Osteoblast (primary cell): ENCODE data around the gene SEC24B. TPM values are rescaled to one million over a fixed set of nuclear protein-coding genes. Genes with fewer than 3 reads are reported as not detected.

Experiments used
- DNase-seq: peaks from one replicate; pipeline ENCODE4 v3.0.0; 2011; ENCODE audit warnings: low spot score, mixed read lengths; ENCODE audit not compliant: insufficient read length; ENCODE audit errors: missing footprints
- H2AFZ ChIP-seq: 2 replicates; pipeline ENCODE4 v1.6.0; 2011; ENCODE audit warnings: mild to moderate bottlenecking, low read length
- H3K27ac ChIP-seq: 2 replicates; pipeline ENCODE4 v1.5.1; 2011; ENCODE audit warnings: mild to moderate bottlenecking, low read depth, low read length, moderate library complexity
- H3K27me3 ChIP-seq: 2 replicates; pipeline ENCODE4 v1.6.0; 2012; ENCODE audit warnings: mild to moderate bottlenecking, control low read depth, inconsistent platforms, low read length, moderate library complexity; ENCODE audit not compliant: insufficient read depth
- H3K36me3 ChIP-seq: 2 replicates; pipeline ENCODE4 v1.5.1; 2011; ENCODE audit warnings: mild to moderate bottlenecking, low read length, control low read depth, moderate library complexity; ENCODE audit not compliant: insufficient read depth
- H3K4me1 ChIP-seq: 2 replicates; pipeline ENCODE4 v1.5.1; 2011; ENCODE audit warnings: mild to moderate bottlenecking, low read length, control low read depth, moderate library complexity; ENCODE audit not compliant: insufficient read depth
- H3K4me2 ChIP-seq: 2 replicates; pipeline ENCODE4 v1.6.0; 2011; ENCODE audit warnings: mild to moderate bottlenecking, low read length; ENCODE audit not compliant: insufficient read depth
- H3K4me3 ChIP-seq: fragments of 200-600 bp; sonication (generic); 3 replicates; pipeline ENCODE4 v1.5.1; 2012; ENCODE audit warnings: mild to moderate bottlenecking, low read length, inconsistent platforms; ENCODE audit not compliant: insufficient read depth
- H3K79me2 ChIP-seq: 2 replicates; pipeline ENCODE4 v1.6.0; 2012; ENCODE audit warnings: mild to moderate bottlenecking, low read length, control low read depth, inconsistent platforms; ENCODE audit not compliant: insufficient read depth
- H3K9me3 ChIP-seq: 2 replicates; pipeline ENCODE4 v1.5.1; 2011; ENCODE audit warnings: low read depth, low read length, control low read depth
- H4K20me1 ChIP-seq: 2 replicates; pipeline ENCODE4 v1.6.0; 2012; ENCODE audit warnings: mild to moderate bottlenecking, low read length, control low read depth; ENCODE audit not compliant: insufficient read depth
- total RNA-seq: library from RNA; depleted of rRNA; stranded (reverse); fragments of >200 nt; gene quantifications from 2 replicates; pipeline ENCODE4 v1.2.3, GENCODE V29; 2012
- TF ChIP-seq, protein P1 (sequence below): IDR thresholded peaks from 2 replicates; pipeline ENCODE4 v1.5.1; 2011; ENCODE audit warnings: mild to moderate bottlenecking, low read depth, low read length, moderate library complexity; ENCODE audit errors: extremely low read depth

SEC24B gene
- total RNA-seq, 1 donor: 18.1 TPM

DNA sequence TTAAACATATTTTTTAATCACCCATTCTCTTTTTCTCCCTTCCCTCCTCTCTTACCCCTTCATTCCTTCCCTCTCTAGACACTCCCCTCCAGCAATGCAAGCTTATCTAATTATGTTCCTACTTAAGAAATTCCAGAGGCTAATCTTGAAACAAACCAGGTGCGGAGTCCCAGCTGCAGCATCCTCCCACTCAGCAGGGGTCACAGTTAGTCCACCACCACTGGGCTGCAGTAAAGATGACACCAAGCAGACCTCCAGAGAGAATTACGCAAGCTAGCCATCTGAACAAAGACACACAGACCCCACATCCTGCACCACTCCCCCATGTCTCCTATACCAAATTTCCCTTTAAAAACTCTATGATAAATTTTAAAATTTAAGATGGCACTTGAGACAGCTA is 13.9 kb upstream of the SEC24B start:
- H3K9me3 ChIP-seq: no peaks in the 10 kb centered on the region
- no peak overlapping the region for H3K27ac ChIP-seq
- H3K79me2 ChIP-seq: no peaks in the 10 kb centered on the region
- TF ChIP-seq, protein P1, sequence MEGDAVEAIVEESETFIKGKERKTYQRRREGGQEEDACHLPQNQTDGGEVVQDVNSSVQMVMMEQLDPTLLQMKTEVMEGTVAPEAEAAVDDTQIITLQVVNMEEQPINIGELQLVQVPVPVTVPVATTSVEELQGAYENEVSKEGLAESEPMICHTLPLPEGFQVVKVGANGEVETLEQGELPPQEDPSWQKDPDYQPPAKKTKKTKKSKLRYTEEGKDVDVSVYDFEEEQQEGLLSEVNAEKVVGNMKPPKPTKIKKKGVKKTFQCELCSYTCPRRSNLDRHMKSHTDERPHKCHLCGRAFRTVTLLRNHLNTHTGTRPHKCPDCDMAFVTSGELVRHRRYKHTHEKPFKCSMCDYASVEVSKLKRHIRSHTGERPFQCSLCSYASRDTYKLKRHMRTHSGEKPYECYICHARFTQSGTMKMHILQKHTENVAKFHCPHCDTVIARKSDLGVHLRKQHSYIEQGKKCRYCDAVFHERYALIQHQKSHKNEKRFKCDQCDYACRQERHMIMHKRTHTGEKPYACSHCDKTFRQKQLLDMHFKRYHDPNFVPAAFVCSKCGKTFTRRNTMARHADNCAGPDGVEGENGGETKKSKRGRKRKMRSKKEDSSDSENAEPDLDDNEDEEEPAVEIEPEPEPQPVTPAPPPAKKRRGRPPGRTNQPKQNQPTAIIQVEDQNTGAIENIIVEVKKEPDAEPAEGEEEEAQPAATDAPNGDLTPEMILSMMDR: no peak
- H3K27me3 ChIP-seq: no peaks in the 10 kb centered on the region
- no peaks in the 10 kb centered on the region for H4K20me1 ChIP-seq
- H3K4me1 ChIP-seq: no peaks in the 10 kb centered on the region
- no peaks in the 10 kb centered on the region for H3K36me3 ChIP-seq
- DNase-seq: no peak
- H2AFZ ChIP-seq: no peak overlapping the region
- no peak overlapping the region for H3K4me2 ChIP-seq
- H3K4me3 ChIP-seq: no peak overlapping the region

DNA sequence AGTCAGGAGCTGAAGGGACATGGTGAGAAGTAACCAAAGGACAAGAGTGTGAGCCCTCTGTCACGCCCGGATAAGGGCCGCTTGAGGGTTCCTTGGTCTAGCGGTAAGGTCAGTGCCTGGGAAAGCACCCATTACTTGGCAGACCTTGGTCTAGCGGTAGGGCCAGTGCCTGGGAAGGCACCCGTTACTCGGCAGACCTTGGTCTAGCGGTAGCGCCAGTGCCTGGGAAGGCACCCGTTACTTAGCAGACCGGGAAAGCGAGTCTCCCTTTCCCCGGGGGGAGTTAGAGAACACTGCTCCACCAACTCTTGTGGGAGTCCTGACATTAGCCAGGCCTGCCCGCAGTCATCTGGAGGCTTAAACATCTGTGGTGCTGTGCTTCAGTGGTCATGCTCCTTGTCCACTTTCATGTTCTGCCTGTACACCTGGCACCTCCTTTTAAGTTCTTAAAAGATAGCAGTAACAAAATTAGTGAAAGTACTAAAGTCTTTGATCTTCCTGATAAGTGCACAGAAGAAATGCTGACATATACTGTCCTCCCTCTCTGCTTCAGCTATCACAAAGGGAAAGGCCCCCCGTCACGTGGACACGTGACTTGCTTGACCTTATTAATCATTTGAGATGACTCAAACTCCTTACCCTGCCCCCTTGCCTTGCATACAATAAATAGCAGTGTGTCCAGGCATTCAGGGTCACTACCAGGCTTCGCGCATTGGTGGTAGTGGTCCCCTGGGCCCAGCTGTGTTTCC is 9.3 kb upstream of the SEC24B start:
- Histone ChIP-seq H3K4me3 (no peak overlapping the region), H3K27me3 (no peaks in the 10 kb centered on the region), H2AFZ (no peak overlapping the region), H3K9me3 (no peaks in the 10 kb centered on the region), H3K36me3 (no peaks in the 10 kb centered on the region), H3K27ac (no peak overlapping the region), H3K4me2 (no peak overlapping the region), H3K4me1 (no peaks in the 10 kb centered on the region), H3K79me2 (no peaks in the 10 kb centered on the region), H4K20me1 (no peaks in the 10 kb centered on the region)
- no peak for DNase-seq
- TF ChIP-seq, protein P1: no peak

DNA sequence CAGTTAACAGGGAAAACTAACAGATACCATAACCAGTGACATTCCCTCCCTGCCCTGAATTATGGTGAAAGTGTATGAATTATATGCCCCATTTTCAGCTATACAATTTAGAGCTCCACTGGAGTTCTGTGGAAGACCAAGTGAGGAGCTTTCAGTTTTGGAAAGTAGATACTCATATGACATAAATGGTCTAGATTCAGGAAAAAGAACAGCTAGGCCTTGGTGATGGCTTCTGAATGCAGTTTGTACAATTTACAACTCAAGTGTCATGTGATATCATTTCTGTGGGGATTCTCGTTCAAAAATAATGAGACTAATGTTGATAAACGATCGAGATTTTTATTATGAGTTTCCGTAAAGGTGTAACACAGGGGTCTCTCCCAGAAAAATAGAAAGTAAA is 8.2 kb upstream of the SEC24B start:
- Histone ChIP-seq H3K4me2 (no peak overlapping the region), H4K20me1 (no peaks in the 10 kb centered on the region), H3K4me1 (no peaks in the 10 kb centered on the region), H3K27ac (no peak overlapping the region), H3K4me3 (no peak overlapping the region), H3K27me3 (no peaks in the 10 kb centered on the region), H3K79me2 (no peaks in the 10 kb centered on the region), H2AFZ (no peak overlapping the region), H3K36me3 (no peaks in the 10 kb centered on the region), H3K9me3 (no peaks in the 10 kb centered on the region)
- no peak for DNase-seq
- TF ChIP-seq, protein P1: no peak

DNA sequence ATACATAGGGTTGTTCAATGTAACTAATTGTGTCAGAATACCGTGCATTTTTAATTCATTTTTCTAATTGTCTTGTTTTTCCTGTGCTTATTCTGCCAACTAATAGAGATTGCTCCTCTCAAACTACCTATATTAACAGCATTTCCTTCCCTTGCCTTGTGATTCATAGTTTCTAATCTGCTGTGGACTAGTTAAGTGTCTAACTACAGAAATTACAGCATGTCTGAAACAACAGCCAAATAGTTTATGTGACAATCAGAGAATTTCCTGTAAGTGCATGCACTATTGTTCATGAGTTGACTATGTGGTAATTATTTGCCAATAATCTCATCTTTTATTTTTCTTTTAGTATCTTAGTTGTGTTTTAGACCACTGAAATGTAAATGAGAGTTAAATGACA is 4.1 kb upstream of the SEC24B start:
- no peak overlapping the region for H3K4me2 ChIP-seq
- no peaks in the 10 kb centered on the region for H3K27me3 ChIP-seq
- peaks cover 4% of the 10 kb centered on the region for H4K20me1 ChIP-seq
- H3K27ac ChIP-seq: no peak overlapping the region
- no peak for DNase-seq
- H2AFZ ChIP-seq: no peak overlapping the region
- no peaks in the 10 kb centered on the region for H3K36me3 ChIP-seq
- no peaks in the 10 kb centered on the region for H3K9me3 ChIP-seq
- H3K4me3 ChIP-seq: no peak overlapping the region
- peaks cover 26% of the 10 kb centered on the region for H3K79me2 ChIP-seq
- H3K4me1 ChIP-seq: peaks cover 12% of the 10 kb centered on the region
- TF ChIP-seq, protein P1: no peak
